HEK293 (cell line): Measurements from ENCODE around the gene CMKLR1.

Experiments
- BCL11B ChIP-seq: fragments of 450-650 bp; formaldehyde crosslinking; IDR thresholded peaks from 2 replicates; pipeline ENCODE4 v1.5.1; 2016; ENCODE audit warnings: low read depth, missing biosample characterization, missing genetic modification characterization
- CTCF ChIP-seq: fragments of 450-650 bp; formaldehyde crosslinking; IDR thresholded peaks from 2 replicates; pipeline ENCODE4 v1.5.1; 2016; ENCODE audit warnings: missing biosample characterization, missing genetic modification characterization
- PRDM6 ChIP-seq: fragments of 450-650 bp; formaldehyde crosslinking; IDR thresholded peaks from 2 replicates; pipeline ENCODE4 v1.5.1; 2017; ENCODE audit warnings: missing biosample characterization, missing genetic modification characterization
- ZNF184 ChIP-seq: fragments of 450-650 bp; IDR thresholded peaks from 2 replicates; pipeline ENCODE4 v1.5.1; 2018; ENCODE audit warnings: missing biosample characterization, mild to moderate bottlenecking, missing genetic modification characterization
- ZNF324 ChIP-seq: fragments of 450-650 bp; formaldehyde crosslinking; IDR thresholded peaks from 2 replicates; pipeline ENCODE4 v1.5.1; 2016; ENCODE audit warnings: missing biosample characterization, missing genetic modification characterization
- ZNF610 ChIP-seq: fragments of 450-650 bp; formaldehyde crosslinking; IDR thresholded peaks from 2 replicates; pipeline ENCODE4 v1.5.1; 2016; ENCODE audit warnings: missing biosample characterization, missing genetic modification characterization, borderline replicate concordance
- ZNF777 ChIP-seq: fragments of 450-650 bp; formaldehyde crosslinking; IDR thresholded peaks from 2 replicates; pipeline ENCODE4 v1.5.1; 2017; ENCODE audit warnings: missing biosample characterization, missing genetic modification characterization, borderline replicate concordance
- ZSCAN18 ChIP-seq: fragments of 450-650 bp; formaldehyde crosslinking; IDR thresholded peaks from 2 replicates; pipeline ENCODE4 v1.5.1; 2016; ENCODE audit warnings: missing biosample characterization, missing genetic modification characterization

- TF ChIP-seq BCL11B (tag by site-specific recombination) (no peak), ZNF324 (tag by site-specific recombination) (no peak), ZNF777 (tag by site-specific recombination) (no peak), CTCF (tag by site-specific recombination) (no peak), PRDM6 (tag by site-specific recombination) (no peak), ZNF184 (tag by site-specific recombination) (no peak), ZNF610 (tag by site-specific recombination) (no peak), ZSCAN18 (no peak)
Measured at GRCh38 chr12:108241986-108242703, 97.0 kb downstream of the CMKLR1 start.
